NCI-H1436 (cell line): ENCODE results near the gene ADGRB2.

Source experiments
- DNase-seq: peaks from one replicate; lab custom pipeline; 2025; lab: John Stamatoyannopoulos, UW

Gene ADGRB2

GRCh38 chr1:31763671-31764311 lies 349 bp downstream of the ADGRB2 start:
- DNase-seq = no peak

GRCh38 chr1:31762726-31763670 lies 1.1 kb downstream of the ADGRB2 start:
- DNase-seq = peak; percentile 82

DNA sequence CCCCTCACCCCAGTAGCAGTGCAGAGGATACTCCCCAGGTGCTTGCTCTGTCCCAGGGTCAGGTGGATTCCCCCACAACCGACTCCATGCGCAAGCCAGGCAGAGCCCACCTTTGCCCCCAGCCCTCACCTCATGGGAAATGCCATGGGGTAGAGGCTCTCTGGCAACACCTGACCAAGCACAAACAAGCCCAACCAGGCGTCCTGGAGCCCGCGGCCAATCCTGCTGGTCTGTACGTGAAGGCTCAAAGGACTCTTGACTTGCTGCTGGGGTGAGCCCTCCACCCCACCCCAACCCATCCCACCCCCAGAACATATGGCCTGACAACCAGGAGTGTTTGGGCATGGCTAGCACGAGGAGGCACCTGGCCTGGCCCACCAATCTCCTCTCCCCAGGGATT lies 1.8 kb downstream of the ADGRB2 start:
- no peak for DNase-seq

GRCh38 chr1:31761883-31762282 lies 2.3 kb downstream of the ADGRB2 start:
- DNase-seq = no peak

DNA sequence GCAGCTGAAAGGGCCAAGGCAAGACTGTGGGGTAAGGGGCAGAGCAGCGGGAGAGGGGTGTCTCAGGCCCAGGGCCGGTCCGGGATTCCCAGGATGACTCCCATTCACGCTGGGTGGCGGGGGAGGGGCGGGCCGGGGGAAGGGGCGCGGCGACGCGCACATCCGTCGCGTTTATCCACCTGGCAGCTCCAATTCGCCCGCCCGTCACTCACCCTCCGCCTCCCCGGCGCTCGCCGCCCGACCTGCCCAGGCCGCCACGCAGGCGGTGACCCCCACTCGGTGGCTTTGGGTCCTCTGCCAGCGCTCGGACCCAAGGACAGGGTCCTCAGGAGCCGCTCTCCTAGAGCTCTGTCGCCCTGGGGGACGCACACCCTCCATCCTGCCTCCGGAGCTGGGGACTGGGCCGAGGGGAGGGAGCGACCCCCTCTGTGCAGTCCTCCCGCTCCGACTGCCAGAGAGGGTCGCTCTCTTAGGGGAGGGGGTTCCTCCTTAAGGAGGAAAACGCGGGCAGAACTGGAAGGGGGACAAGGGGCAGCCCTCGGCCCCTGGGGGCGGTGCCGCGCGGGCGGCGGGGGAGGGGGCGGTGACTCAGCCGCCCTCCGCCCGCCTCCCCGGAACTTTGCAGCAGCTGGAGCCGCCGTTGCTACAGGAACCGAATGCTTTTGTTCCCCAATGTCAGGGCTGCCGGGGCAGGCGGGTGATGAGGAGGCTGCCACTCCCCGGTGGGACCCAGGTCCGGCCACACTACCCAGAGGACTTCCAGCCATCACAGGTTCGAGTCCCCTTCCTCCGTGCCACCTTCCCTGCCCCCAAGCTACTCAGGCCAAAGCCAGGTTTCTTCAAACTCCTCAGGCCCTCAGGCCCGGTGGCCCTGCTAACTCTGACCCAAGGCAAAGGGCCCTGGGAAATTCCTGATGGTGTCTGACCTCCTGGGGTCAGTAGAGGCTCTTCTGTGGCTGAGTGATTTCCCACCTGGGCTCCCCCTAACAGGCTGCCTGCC lies 3.4 kb downstream of the ADGRB2 start:
- DNase-seq = peak; percentile 60

DNA sequence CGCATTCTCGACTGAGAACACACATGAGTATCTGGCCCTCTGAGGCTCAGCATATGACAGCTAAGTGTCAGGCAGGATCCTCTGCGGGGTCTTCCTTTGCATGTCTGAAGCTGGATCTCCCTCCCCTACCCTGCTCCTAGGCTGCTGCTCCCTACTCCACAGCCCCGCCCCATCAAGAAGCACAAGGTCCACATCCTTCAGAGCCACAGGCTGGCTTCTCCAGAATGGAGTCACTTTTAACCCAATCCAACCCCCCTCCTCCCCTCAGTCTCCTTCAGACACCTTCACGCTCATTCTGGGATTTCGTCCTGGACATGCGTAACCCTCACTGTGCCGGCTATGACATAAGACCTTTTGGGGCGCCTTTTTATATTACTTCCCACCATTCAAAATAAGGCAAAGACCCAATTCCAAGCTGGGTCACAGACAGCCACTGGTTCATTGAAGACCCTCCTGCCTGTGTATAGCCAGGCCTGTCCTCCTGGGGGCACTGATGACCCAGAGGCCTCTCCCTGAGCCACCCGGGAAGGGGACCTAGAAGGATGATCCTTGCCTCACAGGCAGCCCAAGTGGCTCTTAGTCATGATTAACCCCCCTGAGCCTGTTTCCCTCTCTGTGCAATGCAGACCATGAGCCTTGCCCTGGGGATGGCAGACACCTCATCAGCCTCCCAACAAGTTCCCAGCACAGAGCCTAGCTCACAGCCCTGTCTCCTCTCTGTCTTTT lies 4.7 kb downstream of the ADGRB2 start:
- no peak for DNase-seq

GRCh38 chr1:31758823-31759222 lies 5.3 kb downstream of the ADGRB2 start:
- no peak for DNase-seq

DNA sequence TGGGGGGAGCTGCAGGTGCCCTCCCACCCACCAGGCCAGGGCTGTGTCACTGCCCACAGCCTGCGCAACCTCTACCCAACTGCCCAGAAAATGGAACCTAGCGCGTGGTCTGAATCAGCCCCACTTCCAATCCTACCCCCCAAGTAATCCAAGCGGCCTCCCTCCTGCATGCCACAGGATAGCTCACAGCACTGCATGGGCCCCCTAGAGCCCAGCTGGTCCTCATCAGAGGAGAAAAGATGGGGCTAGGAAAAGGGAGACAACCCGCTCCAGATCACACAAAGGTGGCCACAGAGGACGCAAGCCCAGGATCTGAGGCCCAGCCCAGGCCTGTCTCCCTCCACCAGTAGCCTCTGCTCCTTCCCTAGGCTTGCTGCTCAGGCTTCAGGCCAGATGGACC lies 6.2 kb downstream of the ADGRB2 start:
- no peak for DNase-seq

DNA sequence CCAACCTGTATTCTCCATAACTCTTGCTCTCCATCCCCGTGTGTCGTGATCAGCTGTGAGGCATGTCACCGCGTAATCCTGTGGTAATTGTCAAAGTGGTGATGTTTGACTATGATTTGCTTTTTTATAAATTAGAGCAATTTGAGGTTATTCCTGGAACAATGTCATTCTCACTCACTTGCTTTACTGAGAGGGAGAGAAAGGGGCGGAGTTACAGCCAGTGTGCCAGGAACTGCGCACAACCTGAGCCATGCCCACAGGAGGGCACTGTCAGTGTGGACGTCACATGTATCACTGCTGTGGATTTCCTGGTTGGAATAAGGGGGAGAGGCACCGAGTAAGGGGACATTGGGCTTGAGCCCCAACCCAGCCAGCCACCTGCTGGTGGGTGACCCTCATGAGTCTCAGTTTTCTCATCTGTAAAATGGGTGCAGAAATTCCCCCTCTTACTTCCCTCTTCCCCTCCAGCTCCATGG lies 6.9 kb downstream of the ADGRB2 start:
- no peak for DNase-seq

DNA sequence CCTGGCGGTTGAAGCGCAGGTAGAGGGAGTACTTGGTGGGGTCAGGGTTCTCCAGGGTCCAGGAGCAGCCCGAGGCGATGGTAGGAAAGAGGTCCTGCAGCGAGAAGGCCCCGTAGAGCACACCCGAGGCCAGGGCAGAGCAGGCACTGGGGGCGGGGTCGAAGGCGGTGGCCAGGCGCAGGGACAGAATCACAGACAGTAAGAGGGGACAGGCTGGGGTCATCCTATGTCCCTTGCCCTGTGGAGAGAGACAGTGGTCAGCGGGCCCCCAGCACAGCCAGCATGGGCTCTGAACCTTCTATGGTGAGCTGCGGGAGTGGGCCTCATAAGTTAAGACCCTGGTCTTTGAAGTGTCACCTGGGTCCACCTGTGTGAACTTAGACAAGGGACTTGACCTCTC lies 7.6 kb downstream of the ADGRB2 start:
- no peak for DNase-seq

GRCh38 chr1:31755850-31756492 lies 8.2 kb downstream of the ADGRB2 start:
- no peak for DNase-seq

- DNase-seq = no peak
Observed at GRCh38 chr1:31755197-31755611, 8.9 kb downstream of the ADGRB2 start.

DNA sequence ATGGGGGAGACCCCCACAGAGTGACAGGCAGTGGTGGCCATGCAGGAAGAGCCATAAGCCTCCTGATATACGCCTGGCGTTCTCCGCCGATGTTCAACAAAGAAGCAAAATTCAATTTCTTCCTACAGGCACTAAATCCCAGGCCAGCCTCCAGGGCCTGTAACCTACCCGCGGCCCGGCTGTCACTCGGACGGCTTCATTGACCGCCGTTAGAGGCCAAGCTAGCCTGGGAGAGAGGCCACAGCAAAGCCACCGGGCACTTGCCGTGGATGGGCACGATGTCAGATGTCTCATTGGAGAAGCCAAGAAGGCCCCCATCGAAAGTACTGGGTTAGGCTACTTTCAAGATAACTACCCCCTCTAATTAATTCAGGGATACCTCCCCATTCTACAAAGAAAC lies 9.7 kb downstream of the ADGRB2 start:
- DNase-seq = no peak

DNA sequence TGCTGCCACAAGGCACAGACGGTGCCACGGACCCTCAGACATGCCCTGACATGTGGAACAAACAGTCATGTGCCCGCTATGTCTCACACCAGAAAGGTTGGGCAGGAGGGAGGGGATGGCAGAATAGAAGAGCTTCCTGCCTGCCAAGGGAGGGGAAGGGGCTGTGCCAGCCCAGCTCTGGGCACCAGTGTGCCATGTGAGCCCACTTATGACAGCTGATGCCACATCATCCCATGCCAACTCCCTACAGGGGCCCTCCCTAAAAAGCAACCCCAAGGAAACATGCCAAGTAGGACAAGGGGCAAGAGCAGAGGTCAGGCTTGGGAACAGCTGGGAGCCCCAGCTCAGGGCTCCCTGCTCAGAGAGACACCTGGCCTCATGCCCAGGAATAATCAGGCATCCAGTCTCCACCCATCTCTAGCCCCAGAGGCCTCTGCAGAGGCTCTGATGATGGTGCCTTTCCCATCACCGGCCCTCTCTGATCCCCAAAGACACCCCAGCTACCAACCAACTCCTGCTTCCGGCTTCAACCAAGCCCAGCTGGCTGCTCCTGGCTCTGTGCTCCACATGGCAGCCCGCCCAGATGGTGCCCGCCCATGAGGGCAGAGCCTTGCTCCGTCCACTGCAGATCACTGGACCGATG lies 10.3 kb downstream of the ADGRB2 start:
- peak; percentile 29 for DNase-seq

DNA sequence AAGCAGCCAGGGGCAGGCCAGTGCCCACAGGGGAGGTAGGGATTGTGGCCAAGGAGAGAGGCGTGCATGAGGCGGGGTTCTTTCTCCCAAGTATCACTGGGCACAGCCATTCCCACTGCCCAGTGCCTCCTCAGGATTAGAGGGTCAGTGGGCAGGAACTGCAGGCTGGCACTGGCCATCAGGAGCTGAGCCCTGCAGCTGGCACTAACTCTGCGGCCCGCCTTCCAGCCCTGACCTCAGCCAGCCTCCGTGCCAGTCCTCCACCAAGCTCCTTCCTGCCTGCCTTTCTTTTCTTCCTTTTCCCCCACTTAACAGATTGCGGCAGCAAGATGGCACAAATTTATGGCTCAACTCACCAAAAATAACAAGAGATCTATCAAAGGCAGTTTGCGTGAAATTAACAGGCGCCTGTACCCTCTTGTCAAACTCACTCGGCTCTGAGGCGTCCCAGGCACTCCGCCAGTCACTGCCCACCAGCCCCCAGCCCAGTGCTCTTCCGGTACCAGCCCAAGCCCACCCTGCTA lies 11.1 kb downstream of the ADGRB2 start:
- DNase-seq = no peak

- DNase-seq = no peak
Observed at GRCh38 chr1:31752258-31752657, 11.9 kb downstream of the ADGRB2 start.

- DNase-seq = no peak
Observed at GRCh38 chr1:31751822-31752241, 12.3 kb downstream of the ADGRB2 start.

- no peak for DNase-seq
Observed at GRCh38 chr1:31750858-31751510, 13.2 kb downstream of the ADGRB2 start.
